HG02981 (cell line): ENCODE data around the gene TNC.

Source experiments
- ATAC-seq: cut with Tn5 transposase; IDR thresholded peaks from one replicate; pipeline ENCODE4 v1.9.1; 2021; ENCODE audit warnings: mild to moderate bottlenecking, moderate library complexity; ENCODE audit not compliant: unreplicated experiment

The TNC gene

DNA sequence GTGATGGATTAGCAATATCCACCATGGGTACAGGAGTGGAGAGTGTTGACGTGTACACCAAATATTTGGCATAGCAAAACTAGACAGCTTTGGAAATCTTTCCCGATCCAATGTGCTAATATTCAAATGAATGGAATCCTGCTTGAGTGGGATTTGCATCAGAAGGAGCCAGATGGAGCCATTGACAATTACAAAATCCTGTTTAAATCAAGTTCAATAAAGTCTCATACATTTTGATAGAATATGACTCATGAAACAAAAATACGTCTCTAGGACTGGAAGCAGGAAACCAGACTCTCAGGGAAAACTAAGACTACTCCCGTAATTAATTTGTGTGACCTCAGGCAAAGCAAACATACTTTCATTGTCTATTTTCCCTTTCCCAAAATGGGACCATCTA lies 13.0 kb downstream of the TNC start:
- no peak for ATAC-seq

- no peak for ATAC-seq
These were observed 14.0 kb downstream of the TNC start for GRCh38 chr9:115103746-115104477.

DNA sequence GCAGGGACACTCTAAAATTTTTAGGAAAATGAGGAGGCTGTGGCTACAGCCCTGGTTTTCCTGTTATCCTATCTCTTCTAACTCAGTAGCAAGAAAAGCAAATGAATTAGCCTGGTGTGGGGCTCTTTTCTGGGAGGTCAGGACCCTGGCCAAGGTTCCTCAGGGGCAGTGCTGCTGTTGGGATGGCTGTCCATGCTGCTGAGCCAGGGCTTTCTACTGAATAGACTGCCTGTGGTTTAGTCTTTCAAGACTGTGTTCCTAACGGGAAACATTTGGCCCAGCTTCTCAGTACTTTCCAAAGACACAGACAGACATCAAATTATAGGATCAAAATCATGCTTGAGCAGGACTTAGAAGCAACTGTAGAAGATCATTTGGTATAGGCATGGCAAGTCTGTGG lies 18.1 kb downstream of the TNC start:
- no peak for ATAC-seq

DNA sequence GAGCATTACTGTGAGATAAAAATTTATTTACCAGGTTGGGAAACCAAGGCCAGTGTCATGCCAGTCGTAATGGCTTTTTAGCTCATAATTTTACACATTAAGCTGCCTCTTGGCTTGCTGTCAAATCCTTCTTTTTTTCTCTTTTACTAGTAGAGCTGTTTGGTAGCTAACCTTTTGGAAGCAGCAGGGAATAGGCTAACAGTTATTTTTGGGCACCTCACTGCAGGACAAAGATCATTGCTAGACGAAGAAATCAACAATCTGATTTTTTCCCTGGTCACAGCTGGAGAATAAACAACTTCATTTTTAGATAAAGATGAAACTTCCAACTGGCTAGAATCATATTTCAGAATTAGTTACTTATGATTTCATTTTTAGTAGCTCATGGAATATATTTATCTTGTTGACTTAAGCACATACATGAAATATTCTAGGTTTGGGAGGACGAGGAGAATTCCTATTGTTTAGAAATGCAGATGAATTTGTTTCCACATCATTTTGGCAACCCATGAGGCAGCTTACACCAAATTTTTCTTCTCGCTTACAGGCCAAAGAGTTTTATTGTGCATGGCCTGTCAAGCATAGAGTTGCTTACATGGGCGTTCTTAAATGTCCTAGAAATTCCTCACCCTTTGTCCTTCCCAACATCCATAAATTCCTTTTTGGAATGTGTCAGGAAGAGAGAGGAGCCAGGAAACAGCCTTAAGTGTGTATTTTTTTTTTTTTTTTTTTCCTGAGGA lies 19.6 kb downstream of the TNC start:
- ATAC-seq = no peak

DNA sequence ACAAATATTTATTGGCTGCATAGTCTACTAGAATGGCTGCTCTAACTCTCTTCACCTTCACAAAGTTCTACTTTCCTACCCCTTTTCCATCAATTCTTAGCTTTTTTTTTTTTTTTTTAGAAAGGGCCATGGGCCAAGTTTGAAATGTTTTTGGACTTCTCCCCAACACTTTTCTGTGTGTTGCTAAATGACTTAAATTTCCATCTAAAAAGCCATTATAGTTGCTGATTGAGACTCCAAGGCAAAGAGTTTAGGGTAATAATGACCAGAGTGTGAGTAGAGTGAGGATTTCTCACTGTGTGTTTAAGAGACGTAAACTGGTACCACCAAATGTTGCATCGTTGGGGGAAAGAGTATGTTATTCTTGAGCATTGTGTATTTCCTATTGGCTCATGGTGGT lies 24.4 kb downstream of the TNC start:
- no peak for ATAC-seq

DNA sequence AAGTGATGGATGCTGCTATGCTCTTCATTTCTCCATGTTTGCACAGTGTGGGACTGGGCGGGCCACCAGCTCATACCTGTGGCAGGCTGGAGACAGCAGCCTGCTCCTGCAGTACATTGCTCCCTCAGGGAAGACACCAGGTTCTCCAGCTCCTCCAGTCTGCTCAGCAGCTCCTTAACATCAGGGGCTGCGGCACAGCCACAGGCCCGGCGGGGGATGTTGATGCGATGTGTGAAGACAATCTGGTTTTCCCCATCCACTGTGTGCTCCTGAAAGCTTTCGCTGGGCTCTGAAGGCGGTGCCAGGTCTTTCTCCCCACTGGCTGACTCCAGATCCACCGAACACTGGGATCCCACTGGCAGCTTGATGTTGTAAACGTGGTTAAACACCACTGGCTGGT lies 27.5 kb downstream of the TNC start:
- ATAC-seq = no peak

DNA sequence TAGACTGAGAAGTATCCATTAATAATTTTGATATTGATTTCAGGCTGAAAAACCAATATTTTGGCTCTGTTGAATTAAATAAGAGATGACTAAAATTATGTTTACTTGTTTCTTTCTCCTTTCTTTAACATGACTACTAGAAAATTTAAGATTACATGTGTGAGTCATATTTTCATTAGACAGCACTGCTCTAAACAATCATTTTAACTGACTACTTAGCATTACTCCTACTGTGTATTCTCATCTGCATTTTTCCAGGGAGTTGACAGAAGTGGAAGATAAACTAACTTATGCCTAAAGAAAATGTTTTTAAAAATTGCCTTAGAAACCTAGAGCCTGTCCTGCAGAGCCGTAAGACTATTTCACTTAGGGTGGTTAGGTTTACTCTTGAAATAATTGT lies 29.1 kb downstream of the TNC start:
- ATAC-seq = no peak

DNA sequence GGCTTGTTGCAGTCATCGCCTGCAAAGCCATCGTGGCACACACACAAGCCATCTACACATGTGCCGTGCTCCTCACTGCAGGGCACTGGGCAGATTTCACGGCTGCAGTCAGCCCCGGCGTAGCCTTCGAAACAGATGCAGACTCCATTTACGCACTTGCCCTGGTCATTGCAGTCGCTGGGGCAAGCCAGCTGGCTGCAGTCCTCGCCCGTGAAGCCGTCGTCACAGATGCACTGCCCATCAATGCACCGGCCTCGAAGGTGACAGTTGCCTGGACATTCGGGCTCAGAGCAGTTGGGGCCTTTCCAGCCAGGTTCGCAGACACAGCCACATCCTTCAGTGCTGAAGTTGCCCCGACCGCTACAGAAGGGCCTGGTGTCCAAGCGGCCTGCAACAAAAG lies 31.1 kb downstream of the TNC start:
- ATAC-seq = no peak

- no peak for ATAC-seq
These were observed 31.5 kb downstream of the TNC start for GRCh38 chr9:115086461-115086860.

GRCh38 chr9:115085773-115086377 lies 32.1 kb downstream of the TNC start:
- no peak for ATAC-seq

DNA sequence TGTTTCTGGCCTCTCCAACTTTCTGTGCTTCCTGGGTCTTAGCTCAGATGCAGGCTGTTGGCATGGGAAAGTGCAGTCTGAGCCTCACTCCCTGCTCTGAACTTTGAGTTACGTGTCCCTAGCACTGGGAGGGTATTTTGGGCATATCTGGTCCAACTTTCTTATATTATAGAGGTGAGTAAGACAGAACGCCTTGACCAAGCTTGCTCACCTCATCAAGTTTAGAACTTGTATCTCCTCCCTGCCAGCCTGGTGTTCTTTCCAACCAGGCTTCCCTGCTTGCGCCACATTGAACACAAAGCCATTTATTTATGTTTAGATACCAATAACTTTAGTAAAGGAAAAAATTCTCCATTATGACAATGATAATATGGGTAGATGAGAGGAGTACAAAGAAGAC lies 33.2 kb downstream of the TNC start:
- ATAC-seq = no peak

- no peak for ATAC-seq
These were observed 33.8 kb downstream of the TNC start for GRCh38 chr9:115084157-115084556.

DNA sequence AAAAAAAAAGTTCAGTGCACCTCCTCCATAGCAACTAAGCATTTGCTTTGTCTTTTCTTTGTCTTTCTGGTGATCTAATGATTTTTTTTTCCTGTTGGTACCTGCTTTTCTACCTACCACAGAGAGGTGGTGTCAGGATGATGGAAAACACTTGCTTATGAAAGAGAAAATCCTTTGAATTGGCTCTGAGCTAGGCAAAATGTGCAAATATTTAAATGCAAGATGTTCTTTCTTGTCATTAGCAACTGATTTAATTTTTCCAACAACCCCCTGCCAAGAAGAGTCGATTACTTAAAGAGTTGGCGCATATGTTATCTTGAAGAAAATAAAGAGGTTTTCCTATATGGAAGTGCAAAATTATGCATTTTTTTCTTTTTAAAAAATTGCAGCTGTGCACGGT lies 37.7 kb downstream of the TNC start:
- ATAC-seq = no peak

DNA sequence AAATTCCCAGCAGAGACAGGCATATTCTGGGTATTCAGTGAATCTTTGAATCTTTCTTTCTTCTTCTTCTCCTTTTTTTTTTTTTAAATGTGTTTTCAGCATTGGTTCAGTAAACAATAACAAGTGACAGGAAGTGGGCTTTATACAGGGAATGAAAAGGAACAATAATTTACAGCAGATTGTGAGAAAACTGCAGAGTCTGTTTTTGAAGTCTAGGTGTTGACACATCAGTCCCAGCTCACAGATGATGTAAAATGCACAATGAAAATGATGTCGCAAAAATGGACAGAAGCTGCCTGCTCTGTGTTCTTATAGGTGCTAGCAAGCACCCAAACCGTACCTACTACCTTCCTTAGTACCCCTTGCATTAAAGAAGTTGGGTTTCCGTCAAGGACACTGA lies 38.8 kb downstream of the TNC start:
- no peak for ATAC-seq

GRCh38 chr9:115073456-115073855 lies 44.5 kb downstream of the TNC start:
- ATAC-seq = no peak

DNA sequence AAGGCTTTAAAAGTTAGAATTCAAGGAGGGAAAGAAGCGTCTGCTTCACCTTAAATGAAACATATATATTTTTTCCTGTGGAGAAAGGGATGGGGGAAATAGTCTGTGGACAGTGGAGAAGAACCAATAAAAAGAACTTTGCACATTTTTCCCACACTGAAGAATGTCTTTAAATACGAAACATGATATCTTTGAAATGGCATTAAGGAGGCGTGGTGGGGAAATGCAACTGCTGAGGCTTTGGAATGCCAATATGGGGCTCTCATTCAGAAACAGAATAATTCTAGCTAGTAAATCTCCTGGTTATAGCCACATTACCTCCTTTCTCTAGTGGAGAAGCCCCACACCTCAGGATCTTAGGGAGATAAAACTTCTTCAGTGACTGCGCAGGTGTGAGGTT lies 46.8 kb downstream of the TNC start:
- ATAC-seq = no peak

GRCh38 chr9:115069771-115070170 lies 48.2 kb downstream of the TNC start:
- ATAC-seq = no peak

- no peak for ATAC-seq
These were observed 48.7 kb downstream of the TNC start for GRCh38 chr9:115069302-115069701.

GRCh38 chr9:115068031-115068430 lies 49.9 kb downstream of the TNC start:
- no peak for ATAC-seq

DNA sequence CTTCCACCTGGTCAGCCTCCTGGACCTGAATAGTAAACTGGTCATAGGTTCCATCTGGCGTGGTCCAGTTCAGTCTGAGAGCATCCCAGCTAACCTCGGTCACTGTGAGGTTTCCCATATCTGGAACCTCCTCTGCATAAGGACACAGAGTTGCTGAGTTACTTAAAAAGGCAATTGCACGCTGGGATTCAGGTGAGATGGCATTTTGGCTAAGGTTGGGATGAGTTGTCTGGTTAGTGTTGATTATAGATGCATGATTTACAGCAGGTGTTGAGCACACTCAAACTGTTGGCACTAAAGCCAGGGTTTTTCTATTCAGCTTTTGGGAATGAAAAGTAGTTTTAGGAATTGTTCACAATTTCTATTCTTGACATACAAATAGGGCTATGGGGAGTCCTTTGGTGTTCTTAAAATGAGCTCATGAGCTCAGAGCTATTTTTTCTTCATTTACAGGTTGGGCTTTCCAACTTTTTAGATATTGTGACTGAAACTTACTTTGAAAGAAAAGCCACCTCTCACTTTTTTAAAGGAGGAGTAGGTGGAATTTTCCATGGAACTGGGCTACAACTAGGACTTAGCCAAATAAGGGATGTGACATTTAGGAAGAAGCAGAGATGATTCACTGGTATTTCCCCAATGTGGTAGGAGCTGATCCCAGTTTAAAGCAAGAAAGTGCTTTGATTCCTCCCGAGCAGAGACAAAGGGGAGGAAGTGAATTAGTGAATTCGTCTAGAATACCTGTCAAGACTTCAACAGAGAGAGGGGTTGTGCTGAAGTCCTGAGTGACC lies 54.7 kb downstream of the TNC start:
- ATAC-seq = no peak

DNA sequence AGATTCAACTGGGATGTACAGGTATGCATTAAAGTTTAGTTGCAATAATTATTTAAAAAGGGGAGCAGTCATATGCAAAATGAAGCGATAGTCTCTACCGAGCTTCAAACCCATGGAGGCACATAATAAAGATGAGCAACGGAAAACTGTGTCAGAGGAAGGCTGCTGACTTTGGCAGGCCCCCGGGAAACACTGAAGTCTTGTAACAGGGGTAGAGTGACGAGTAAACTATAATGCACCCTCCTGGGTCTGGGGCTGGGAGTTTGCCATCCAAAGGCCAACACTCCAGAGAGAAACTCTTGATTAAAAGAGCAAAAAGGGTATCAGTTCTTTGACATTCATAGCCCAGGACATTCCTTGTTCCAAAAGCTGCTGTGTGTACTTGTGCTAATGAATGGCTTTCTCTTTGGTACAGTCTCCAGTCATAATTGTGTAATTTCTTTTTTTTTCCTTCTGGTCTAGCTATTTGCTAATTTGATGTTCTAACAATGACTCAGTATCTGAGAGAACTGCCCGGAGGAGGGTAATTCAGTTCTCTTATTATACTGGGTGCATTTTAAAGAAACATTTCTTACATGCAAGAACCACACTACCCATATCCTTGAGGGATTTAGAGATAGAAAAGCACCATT lies 59.2 kb downstream of the TNC start:
- no peak for ATAC-seq
